IPS DF 4.7 (cell line): ENCODE results near the gene NFKBIB.

Source experiments
- DNase-seq: peaks from one replicate; pipeline ENCODE4 v3.0.0-alpha.2; 2013; ENCODE audit warnings: low spot score; ENCODE audit errors: extremely low read depth

Gene NFKBIB

GRCh38 chr19:38958301-38958700 lies 58.5 kb downstream of the NFKBIB start:
- no peak for DNase-seq
